MM.1S (cell line): ENCODE results near the gene EIPR1.

Source experiments
- DNase-seq: peaks from one replicate; pipeline ENCODE4 v3.0.0-alpha.2; 2015
- H2AFZ ChIP-seq: fragments of 300-600 bp; sonication (generic); 2 replicates; pipeline ENCODE4 v1.6.0; 2016; ENCODE audit warnings: antibody characterized with exemption, low read length
- H3F3A ChIP-seq: fragments of 300-600 bp; sonication (generic); 2 replicates; pipeline ENCODE4 v1.6.1; 2016; ENCODE audit warnings: mild to moderate bottlenecking, antibody characterized with exemption, low read length, moderate library complexity, mixed read lengths; ENCODE audit not compliant: insufficient read depth
- H3K27ac ChIP-seq: fragments of 300-600 bp; sonication (generic); 2 replicates; pipeline ENCODE4 v1.5.1; 2016; ENCODE audit warnings: mild to moderate bottlenecking, low read length
- H3K27me3 ChIP-seq: fragments of 300-600 bp; sonication (generic); replicated peaks from 2 replicates; pipeline ENCODE4 v1.6.0; 2016; ENCODE audit warnings: low read length; ENCODE audit not compliant: insufficient read depth
- H3K36me3 ChIP-seq: fragments of 300-600 bp; sonication (generic); replicated peaks from 2 replicates; pipeline ENCODE4 v1.6.1; 2016; ENCODE audit warnings: mild to moderate bottlenecking, low read length, mixed read lengths; ENCODE audit not compliant: insufficient read depth
- H3K4me1 ChIP-seq: fragments of 300-600 bp; sonication (generic); 2 replicates; pipeline ENCODE4 v1.6.1; 2016; ENCODE audit warnings: low read length, mixed read lengths
- H3K4me2 ChIP-seq: fragments of 300-600 bp; sonication (generic); 2 replicates; pipeline ENCODE4 v1.6.0; 2016; ENCODE audit warnings: low read depth, low read length
- H3K4me3 ChIP-seq: fragments of 300-600 bp; sonication (generic); 2 replicates; pipeline ENCODE4 v1.5.1; 2016; ENCODE audit warnings: low read length, mixed read lengths
- H3K79me2 ChIP-seq: fragments of 300-600 bp; sonication (generic); 2 replicates; pipeline ENCODE4 v1.6.1; 2016; ENCODE audit warnings: mixed run types, low read length, mixed read lengths
- H3K9ac ChIP-seq: fragments of 300-600 bp; sonication (generic); 2 replicates; pipeline ENCODE4 v1.6.1; 2016; ENCODE audit warnings: low read length, mixed read lengths
- H3K9me2 ChIP-seq: fragments of 300-600 bp; sonication (generic); replicated peaks from 2 replicates; pipeline ENCODE4 v1.6.1; 2016; ENCODE audit warnings: mild to moderate bottlenecking, low read length, mixed read lengths; ENCODE audit not compliant: insufficient read depth
- H3K9me3 ChIP-seq: fragments of 300-600 bp; sonication (generic); replicated peaks from 2 replicates; pipeline ENCODE4 v1.6.1; 2016; ENCODE audit warnings: mild to moderate bottlenecking, low read length, mixed read lengths; ENCODE audit not compliant: insufficient read depth
- H4K20me1 ChIP-seq: fragments of 300-600 bp; sonication (generic); 2 replicates; pipeline ENCODE4 v1.6.1; 2016; ENCODE audit warnings: mild to moderate bottlenecking, low read length, moderate library complexity, mixed read lengths; ENCODE audit not compliant: insufficient read depth
- CTCF ChIP-seq: fragments of 300-600 bp; sonication (generic); IDR thresholded peaks from 2 replicates; pipeline ENCODE4 v1.5.1; 2016; ENCODE audit warnings: antibody characterized with exemption, low read length, mixed read lengths
- EZH2 ChIP-seq: fragments of 300-600 bp; sonication (generic); optimal IDR thresholded peaks from 2 replicates; pipeline ENCODE3; 2017; ENCODE audit warnings: low read depth, mild to moderate bottlenecking, antibody characterized with exemption, low read length, mixed read lengths
- EZH2phosphoT487 ChIP-seq: fragments of 300-600 bp; sonication (generic); IDR thresholded peaks from 2 replicates; pipeline ENCODE4 v1.6.1; 2018; ENCODE audit warnings: antibody characterized with exemption, low read length

EIPR1 gene

GRCh38 chr2:3293221-3293620 lies 84.4 kb downstream of the EIPR1 start:
- Histone ChIP-seq H3K27me3 (no peaks in the 10 kb centered on the region), H3K9ac (no peak overlapping the region), H3K79me2 (no peaks in the 10 kb centered on the region), H3K9me3 (no peaks in the 10 kb centered on the region), H3F3A (no peaks in the 10 kb centered on the region), H4K20me1 (no peaks in the 10 kb centered on the region), H3K4me3 (no peak overlapping the region), H3K4me1 (no peaks in the 10 kb centered on the region), H2AFZ (no peak overlapping the region), H3K27ac (no peak overlapping the region), H3K9me2 (no peaks in the 10 kb centered on the region), H3K4me2 (no peak overlapping the region), H3K36me3 (no peaks in the 10 kb centered on the region)
- DNase-seq = no peak
- TF ChIP-seq EZH2phosphoT487 (no peak), CTCF (no peak), EZH2 (no peak)

GRCh38 chr2:3292416-3292815 lies 85.2 kb downstream of the EIPR1 start:
- Histone ChIP-seq H3K9me2 (no peaks in the 10 kb centered on the region), H3K9ac (no peak overlapping the region), H3K4me1 (no peaks in the 10 kb centered on the region), H2AFZ (no peak overlapping the region), H3K36me3 (no peaks in the 10 kb centered on the region), H3F3A (no peaks in the 10 kb centered on the region), H3K27ac (no peak overlapping the region), H3K9me3 (no peaks in the 10 kb centered on the region), H3K27me3 (no peaks in the 10 kb centered on the region), H3K4me3 (no peak overlapping the region), H3K4me2 (no peak overlapping the region), H4K20me1 (no peaks in the 10 kb centered on the region), H3K79me2 (no peaks in the 10 kb centered on the region)
- TF ChIP-seq EZH2 = no peak
- TF ChIP-seq CTCF = no peak
- TF ChIP-seq EZH2phosphoT487 = no peak
- DNase-seq = no peak

GRCh38 chr2:3291750-3292149 lies 85.9 kb downstream of the EIPR1 start:
- Histone ChIP-seq H3K4me1 (no peaks in the 10 kb centered on the region), H3K36me3 (no peaks in the 10 kb centered on the region), H3K27me3 (no peaks in the 10 kb centered on the region), H3F3A (no peaks in the 10 kb centered on the region), H3K27ac (no peak overlapping the region), H3K79me2 (no peaks in the 10 kb centered on the region), H3K4me2 (no peak overlapping the region), H3K4me3 (no peak overlapping the region), H4K20me1 (no peaks in the 10 kb centered on the region), H3K9me3 (no peaks in the 10 kb centered on the region), H2AFZ (no peak overlapping the region), H3K9ac (no peak overlapping the region), H3K9me2 (no peaks in the 10 kb centered on the region)
- DNase-seq = no peak
- TF ChIP-seq CTCF (no peak), EZH2 (no peak), EZH2phosphoT487 (no peak)
